Neural cell (in vitro differentiated cells): Measurements from ENCODE around the gene PTCH1.

Experiments used
- EP300 ChIP-seq: fragments of 450-650 bp; conservative IDR thresholded peaks from 2 replicates; pipeline ENCODE4 v1.6.1; 2014; ENCODE audit warnings: antibody characterized with exemption, mild to moderate bottlenecking, moderate library complexity; ENCODE audit not compliant: poor library complexity, severe bottlenecking
- POLR2AphosphoS5 ChIP-seq: IDR thresholded peaks from 2 replicates; pipeline ENCODE4 v1.6.1; 2012
- SMC3 ChIP-seq: fragments of 450-650 bp; conservative IDR thresholded peaks from 2 replicates; pipeline ENCODE4 v1.6.1; 2014; ENCODE audit warnings: antibody characterized with exemption, mild to moderate bottlenecking, moderate library complexity; ENCODE audit not compliant: poor library complexity
- TF ChIP-seq, protein P1 (sequence below): fragments of 450-650 bp; IDR thresholded peaks from 2 replicates; pipeline ENCODE4 v1.5.1; 2014; ENCODE audit warnings: antibody characterized with exemption, mild to moderate bottlenecking, moderate library complexity; ENCODE audit not compliant: poor library complexity, severe bottlenecking

DNA sequence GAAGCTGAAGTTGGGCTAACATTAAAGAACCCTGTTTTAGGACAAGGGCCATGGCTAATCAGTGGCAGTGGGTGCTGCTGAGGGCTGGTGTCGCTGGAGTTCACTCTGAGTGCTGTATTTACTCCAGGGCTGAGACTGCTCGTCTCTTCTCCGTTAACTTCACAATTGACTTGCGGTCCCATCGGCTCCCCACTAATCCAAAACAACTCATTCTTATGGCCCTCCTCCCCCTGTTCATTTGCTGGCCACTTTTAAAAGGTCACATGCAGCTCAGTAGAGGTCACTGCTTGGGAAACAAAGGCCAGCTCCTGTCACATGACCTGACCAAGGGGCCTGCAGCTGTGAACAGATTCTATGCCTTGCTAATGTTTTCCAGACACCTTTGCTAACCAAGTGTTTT lies 38.4 kb downstream of the PTCH1 start:
- TF ChIP-seq, protein P1, sequence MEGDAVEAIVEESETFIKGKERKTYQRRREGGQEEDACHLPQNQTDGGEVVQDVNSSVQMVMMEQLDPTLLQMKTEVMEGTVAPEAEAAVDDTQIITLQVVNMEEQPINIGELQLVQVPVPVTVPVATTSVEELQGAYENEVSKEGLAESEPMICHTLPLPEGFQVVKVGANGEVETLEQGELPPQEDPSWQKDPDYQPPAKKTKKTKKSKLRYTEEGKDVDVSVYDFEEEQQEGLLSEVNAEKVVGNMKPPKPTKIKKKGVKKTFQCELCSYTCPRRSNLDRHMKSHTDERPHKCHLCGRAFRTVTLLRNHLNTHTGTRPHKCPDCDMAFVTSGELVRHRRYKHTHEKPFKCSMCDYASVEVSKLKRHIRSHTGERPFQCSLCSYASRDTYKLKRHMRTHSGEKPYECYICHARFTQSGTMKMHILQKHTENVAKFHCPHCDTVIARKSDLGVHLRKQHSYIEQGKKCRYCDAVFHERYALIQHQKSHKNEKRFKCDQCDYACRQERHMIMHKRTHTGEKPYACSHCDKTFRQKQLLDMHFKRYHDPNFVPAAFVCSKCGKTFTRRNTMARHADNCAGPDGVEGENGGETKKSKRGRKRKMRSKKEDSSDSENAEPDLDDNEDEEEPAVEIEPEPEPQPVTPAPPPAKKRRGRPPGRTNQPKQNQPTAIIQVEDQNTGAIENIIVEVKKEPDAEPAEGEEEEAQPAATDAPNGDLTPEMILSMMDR = no peak
- TF ChIP-seq SMC3 (no peak), EP300 (no peak), POLR2AphosphoS5 (no peak)
